ENCODE results near the gene PDXK.
A peak's percentile ranks its signal among the peaks of the same experiment; 100 is the strongest.

PDXK gene

DNA sequence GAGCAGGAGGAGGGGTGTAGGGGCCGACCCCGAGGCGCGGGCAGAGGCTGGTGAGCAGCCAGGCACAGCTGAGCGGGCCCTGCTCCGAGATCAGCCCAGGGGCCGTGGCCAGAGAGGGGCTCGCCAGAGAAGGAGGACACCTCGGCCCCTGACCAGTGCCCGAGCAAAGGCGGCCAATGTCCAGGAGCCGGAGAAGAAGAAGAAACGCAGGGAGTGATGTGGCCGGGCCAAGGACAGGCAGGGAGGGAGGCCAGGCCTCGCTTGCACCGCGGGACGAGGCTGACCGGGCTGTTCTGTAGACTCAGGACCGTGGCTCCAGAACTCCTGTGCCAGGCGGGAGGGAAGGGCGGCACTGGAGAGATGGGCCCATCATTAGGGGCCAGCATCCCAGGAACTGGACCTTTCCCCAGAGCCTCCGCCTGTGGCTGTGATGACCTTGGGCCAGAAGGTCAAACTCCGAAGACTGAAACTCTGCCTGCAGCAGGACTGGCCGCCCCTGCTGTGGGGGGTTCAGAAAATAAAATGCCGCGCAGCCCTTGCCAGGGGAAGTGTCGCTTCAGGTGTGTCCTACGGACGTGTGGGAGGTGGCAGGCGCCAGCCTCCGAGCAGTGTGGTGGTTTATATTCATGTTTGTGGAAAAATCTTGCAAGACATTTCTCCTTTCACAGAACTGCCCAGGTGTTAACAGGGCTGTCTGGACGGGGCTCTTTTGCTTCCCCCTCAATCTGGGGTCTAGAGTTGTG, 84.8 kb downstream of the PDXK start:
- DNase-seq (ENCODE audit: low read depth in 2 of 2): no peak

DNA sequence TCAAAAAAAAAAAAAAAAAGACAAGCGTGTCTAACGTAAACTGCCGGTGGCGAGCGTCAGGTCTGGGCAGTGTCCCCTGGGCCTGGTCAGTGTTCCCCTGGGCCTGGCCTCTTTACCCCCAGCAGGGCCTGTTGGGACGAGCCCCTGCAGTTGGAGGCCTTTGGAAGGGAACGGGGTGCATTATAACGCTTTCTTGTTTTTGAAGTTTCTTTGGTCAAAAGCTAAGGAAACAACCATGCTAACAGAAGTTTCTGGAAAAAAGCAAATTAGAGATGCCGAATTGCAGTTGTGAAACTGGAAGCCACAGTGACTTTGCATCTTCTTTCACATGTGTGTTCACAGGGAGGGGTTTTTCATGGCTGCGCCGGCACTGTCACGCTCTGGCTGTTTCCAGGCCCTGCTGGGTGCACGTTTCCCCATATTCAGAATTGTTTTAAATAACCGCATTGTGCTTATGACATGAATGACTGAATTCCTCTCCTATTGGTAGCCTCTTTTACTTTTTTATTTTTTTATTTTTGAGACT, 86.4 kb downstream of the PDXK start:
- no peak for DNase-seq (ENCODE audit: low read depth in 2 of 2)

DNA sequence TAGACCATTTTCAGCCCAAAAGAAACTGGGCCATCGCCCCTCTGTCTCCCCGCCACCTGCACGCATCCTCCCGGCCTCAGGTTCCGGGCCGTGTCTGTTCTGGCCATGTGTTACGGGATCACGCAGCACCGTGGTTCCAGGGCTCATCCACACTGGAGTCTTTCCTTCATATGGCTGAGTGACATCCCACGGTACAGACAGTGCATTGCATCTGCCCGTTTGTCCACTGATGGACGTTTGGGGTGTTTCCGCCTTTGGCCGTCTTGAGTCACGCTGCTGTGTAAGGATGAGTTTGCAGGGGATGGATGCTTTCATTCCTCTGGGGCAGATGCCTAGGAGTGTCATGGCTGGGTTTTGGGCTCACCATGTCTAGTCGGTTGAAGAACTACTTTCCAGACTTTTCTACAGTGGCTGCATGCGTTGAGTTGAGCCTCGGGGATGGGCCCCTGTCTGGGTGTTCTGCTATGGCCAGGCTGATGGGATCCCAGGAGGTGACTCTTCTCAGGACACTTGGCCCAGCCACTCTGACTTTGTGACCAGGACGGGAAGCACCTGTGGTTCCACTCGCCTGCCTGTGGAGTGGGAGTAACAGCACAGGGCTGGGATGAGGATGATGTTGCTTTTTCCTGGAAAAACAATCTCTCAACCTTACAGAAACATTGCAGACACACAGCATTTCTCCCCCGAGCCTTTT, 87.2 kb downstream of the PDXK start:
- DNase-seq (ENCODE audit: low read depth in 2 of 2): no peak

DNA sequence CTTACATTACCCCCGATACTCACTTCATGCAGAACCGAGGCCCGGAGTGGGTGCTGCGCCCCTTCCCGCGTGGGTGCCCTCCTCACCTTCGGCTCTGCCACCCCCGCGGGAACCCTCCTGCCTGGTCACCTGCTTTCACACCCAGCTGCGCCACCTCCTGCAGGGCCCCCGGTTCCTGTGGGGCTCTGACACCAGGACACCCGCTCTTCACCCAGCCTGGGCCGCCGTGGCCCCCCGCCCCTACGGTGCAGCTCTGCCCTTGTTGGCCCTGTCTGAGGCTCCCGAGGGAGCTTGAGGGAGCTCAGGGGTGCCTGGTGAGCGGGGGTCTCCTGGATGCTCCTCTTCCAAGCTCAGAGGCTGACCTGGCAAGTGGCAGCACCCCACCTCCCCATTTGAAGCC, 89.4 kb downstream of the PDXK start:
- no peak for DNase-seq (ENCODE audit: low read depth in 2 of 2)

DNA sequence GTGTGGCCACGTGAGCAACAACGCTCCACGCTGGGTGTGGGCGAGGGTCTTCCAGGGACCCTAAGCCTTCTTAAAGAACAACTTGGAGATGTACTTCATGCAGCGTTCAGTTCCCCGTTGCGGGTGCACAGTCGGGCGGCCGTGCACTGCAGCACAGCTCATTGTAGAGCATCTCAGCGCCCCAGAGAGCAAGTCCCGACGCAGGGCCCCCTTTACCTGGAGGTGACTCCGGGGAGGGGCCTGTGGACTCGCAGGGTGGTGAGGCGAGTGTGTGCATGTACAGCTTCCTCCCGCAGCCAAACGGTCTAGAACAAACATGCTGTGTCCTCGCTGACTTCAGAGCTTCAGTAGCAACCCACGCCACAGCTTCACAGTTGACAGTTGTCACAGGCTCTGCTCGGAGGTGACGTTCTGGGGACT, 89.9 kb downstream of the PDXK start:
- no peak for DNase-seq (ENCODE audit: low read depth in 2 of 2)

DNA sequence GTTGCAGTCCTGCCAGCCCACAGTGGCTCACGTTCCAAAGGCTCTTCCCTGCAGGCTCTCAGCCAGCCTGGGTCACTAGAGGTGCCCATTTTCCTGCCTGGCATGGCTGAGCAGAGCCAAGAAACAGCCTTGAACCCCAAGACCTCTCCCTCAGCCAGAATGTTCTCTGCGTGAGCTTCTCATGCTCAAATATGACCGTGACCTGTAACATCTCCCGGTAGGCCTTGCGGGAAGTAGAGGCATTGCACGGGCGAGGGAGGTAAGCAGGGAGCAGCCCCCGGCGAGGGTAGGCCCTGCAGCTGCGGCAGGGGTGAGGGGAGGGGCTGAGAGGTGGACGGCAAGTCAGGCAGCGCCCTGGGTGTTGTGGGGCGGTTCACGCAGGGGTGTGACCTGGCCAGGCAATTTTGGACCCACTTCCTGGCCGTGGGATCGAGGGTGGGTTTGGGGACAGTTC, 90.4 kb downstream of the PDXK start:
- DNase-seq (ENCODE audit: low read depth in 2 of 2): no peak

DNA sequence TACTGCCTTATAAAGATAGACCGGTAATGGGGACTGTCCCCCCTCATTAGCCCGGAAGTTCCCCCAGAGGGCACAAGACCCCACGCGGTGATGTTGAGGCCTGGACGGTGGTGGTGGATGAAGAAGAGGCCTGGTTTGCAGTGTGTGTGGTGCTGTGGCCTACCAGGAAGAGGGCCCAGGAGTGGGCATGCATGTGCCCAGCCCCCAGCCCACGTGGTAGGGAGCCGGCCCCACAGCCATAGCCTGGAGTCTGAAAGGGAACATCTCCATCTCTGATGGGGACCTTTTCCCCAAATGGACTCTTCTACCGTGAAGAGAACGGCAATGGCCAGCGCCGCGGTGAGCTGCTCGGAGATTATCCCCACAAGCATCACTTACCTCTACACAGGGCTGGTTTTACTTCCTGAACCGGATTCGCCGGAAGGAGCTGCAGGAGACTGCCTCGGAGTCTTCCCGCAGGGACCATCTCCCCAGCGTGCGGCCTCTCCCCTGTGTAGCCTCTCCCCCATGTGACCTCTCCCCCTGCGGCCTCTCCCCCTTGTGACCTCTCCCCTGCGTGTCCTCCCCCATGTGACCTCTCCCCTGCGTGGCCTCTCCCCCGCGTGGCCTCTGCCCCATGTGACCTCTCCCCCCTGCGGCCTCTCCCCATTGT, 91.0 kb downstream of the PDXK start:
- DNase-seq (ENCODE audit: low read depth in 2 of 2): no peak

DNA sequence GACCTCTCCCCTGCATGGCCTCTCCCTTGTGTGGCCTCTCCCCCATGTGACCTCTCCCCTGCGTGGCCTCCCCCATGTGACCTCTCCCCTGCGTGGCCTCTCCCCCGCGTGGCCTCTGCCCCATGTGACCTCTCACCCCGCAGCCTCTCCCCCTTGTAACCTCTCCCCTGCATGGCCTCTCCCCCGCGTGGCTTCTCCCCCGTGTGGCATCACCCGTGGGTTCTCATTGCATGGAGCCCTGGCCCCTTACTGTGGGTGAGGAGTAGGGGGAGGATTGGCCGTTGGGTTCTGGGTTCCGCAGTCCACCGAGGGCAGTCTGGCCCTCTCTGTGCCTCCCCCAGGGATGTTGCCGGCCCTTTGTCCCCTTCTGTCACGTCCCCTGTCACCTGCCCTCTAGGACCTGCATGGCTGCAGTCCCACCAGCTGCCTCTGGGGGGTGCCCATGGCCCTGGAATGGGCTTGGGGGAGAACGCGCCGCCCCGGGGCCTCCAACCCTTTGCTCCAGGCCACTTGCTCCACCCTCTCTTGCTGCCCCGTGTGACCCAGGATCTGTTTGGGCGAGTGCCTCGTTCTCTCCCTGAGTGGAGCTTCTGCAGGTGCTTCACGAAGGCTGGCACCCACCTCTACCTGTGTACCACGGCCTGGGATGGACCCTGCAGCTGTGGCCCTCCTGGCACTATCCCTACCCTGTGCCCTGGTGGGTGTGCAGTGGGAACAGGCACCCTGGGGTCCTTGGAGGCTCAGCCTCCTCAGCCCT, 91.8 kb downstream of the PDXK start:
- DNase-seq (ENCODE audit: low read depth in 2 of 2): peak; percentile 62 to 72

DNA sequence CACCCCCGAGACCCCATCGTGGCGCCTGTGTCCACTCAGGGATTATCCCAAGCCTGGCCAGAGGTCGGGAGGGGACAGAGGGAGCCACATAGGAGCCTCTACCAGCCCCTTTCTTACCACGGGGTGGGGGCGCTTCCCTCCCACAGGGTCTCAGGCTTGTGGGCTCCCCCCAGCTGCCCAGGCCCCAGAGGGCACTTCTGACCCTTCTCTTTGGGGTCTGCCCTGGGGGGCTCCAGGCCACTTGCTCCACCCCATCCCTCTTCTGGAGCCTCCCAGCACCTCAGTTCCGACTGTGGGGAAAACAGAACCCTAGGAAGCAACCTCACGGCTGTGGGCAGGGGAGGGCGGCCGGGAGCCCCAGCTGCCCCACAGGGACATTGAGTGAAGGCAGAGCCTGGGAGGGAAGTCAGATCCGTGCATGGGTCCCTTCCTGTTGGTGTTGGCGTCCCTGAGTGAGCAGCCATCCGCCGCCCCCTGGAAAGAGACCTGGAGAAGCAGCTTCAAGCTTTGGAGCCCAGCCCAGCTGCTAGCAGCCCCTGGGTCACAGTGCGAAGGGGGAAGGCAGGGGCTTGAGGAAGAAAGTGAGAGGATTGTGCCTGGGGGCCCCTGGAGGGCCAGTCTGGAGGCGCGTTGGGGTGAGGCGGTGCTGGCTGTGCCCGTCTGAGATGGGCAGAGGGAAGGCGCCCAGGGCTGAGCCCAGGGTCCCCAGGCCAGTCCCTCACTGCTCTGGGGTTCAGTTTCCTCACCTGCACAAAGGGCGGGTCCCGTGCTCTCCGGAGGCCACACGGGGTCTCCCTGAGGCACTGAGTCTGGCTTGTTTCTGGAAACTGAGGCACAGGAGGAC, 92.6 kb downstream of the PDXK start:
- no peak for DNase-seq (ENCODE audit: low read depth in 2 of 2)

Data from stimulated activated CD8-positive, alpha-beta memory T cell treated with anti-CD3 and anti-CD28 coated beads, Interleukin-15, amount 100 ng/mL, for 4 hours (primary cell).